Stimulated activated CD8-positive, alpha-beta memory T cell treated with anti-CD3 and anti-CD28 coated beads, Interleukin-7, amount 100 ng/mL, for 1 hour (primary cell): ENCODE results near the gene FTO.

Experiments
- DNase-seq, 2 donors: peaks; one replicate each; pipeline ENCODE4 v3.0.0-alpha.2; 2020; ENCODE audit warnings: low read depth in 2 of 2

The FTO gene

GRCh38 chr16:53925526-53925925, 221.6 kb downstream of the FTO start:
- no peak for DNase-seq

GRCh38 chr16:53926209-53926608, 222.3 kb downstream of the FTO start:
- DNase-seq: no peak

GRCh38 chr16:53932975-53933374, 229.0 kb downstream of the FTO start:
- no peak for DNase-seq

GRCh38 chr16:53933407-53933806, 229.5 kb downstream of the FTO start:
- no peak for DNase-seq

GRCh38 chr16:53936052-53936451, 232.1 kb downstream of the FTO start:
- DNase-seq: no peak

- DNase-seq: no peak
Measured at GRCh38 chr16:53936529-53936928, 232.6 kb downstream of the FTO start.

GRCh38 chr16:53937161-53937880, 233.4 kb downstream of the FTO start:
- DNase-seq: no peak

GRCh38 chr16:53944025-53944424, 240.1 kb downstream of the FTO start:
- no peak for DNase-seq

- DNase-seq: no peak
Measured at GRCh38 chr16:53945996-53946395, 242.0 kb downstream of the FTO start.

- DNase-seq: no peak
Measured at GRCh38 chr16:53946746-53947386, 242.9 kb downstream of the FTO start.

GRCh38 chr16:53947642-53948041, 243.7 kb downstream of the FTO start:
- DNase-seq: no peak

GRCh38 chr16:53948326-53948725, 244.4 kb downstream of the FTO start:
- no peak for DNase-seq

GRCh38 chr16:53948734-53949430, 244.9 kb downstream of the FTO start:
- no peak for DNase-seq

GRCh38 chr16:53949715-53950410, 245.9 kb downstream of the FTO start:
- DNase-seq: no peak

- DNase-seq: no peak
Measured at GRCh38 chr16:53950677-53951076, 246.7 kb downstream of the FTO start.

GRCh38 chr16:53952215-53953208, 248.6 kb downstream of the FTO start:
- DNase-seq: no peak

GRCh38 chr16:53953336-53953735, 249.4 kb downstream of the FTO start:
- DNase-seq: no peak

- no peak for DNase-seq
Measured at GRCh38 chr16:53955221-53955875, 251.4 kb downstream of the FTO start.

- DNase-seq: no peak
Measured at GRCh38 chr16:53958341-53958880, 254.5 kb downstream of the FTO start.
